ENCODE data around the gene TMEM123.

The TMEM123 gene

GRCh38 chr11:102467853-102468580 lies 15.5 kb upstream of the TMEM123 start:
- TF ChIP-seq CTCF (IDR thresholded peaks at IDR 0.05; ENCODE audit: low read depth, low read length), result no peak
- H3K4me3 ChIP-seq (replicated peaks in 1 of 2; ENCODE audit: low read depth in 2 of 2, low read length in 2 of 2), result no peak overlapping the region

GRCh38 chr11:102467080-102467708 lies 14.6 kb upstream of the TMEM123 start:
- no peak for DNase-seq (ENCODE audit: low read depth in 2 of 2)
- H3K4me3 ChIP-seq (replicated peaks in 1 of 2; ENCODE audit: low read depth in 2 of 2, low read length in 2 of 2), result no peak overlapping the region
- TF ChIP-seq CTCF (IDR thresholded peaks at IDR 0.05; ENCODE audit: low read depth, low read length), result no peak

More at GRCh38 chr11:102467853-102468580, 15.5 kb upstream of the TMEM123 start:
- DNase-seq (ENCODE audit: low read depth in 2 of 2), result no peak

GRCh38 chr11:102465696-102466095 lies 13.1 kb upstream of the TMEM123 start:
- no peak for DNase-seq (ENCODE audit: low read depth in 2 of 2)
- no peak for TF ChIP-seq CTCF (IDR thresholded peaks at IDR 0.05; ENCODE audit: low read depth, low read length)
- no peak overlapping the region for H3K4me3 ChIP-seq (replicated peaks in 1 of 2; ENCODE audit: low read depth in 2 of 2, low read length in 2 of 2)

GRCh38 chr11:102464859-102465500 lies 12.4 kb upstream of the TMEM123 start:
- no peak overlapping the region for H3K4me3 ChIP-seq (replicated peaks in 1 of 2; ENCODE audit: low read depth in 2 of 2, low read length in 2 of 2)
- TF ChIP-seq CTCF (IDR thresholded peaks at IDR 0.05; ENCODE audit: low read depth, low read length), result no peak
- no peak for DNase-seq (ENCODE audit: low read depth in 2 of 2)

- no peak for DNase-seq (ENCODE audit: low read depth in 2 of 2)
- TF ChIP-seq CTCF (IDR thresholded peaks at IDR 0.05; ENCODE audit: low read depth, low read length), result no peak
- no peak overlapping the region for H3K4me3 ChIP-seq (replicated peaks in 1 of 2; ENCODE audit: low read depth in 2 of 2, low read length in 2 of 2)
Observed at GRCh38 chr11:102464037-102464436, 11.5 kb upstream of the TMEM123 start.

- no peak for TF ChIP-seq CTCF (IDR thresholded peaks at IDR 0.05; ENCODE audit: low read depth, low read length)
- H3K4me3 ChIP-seq (replicated peaks in 1 of 2; ENCODE audit: low read depth in 2 of 2, low read length in 2 of 2), result no peak overlapping the region
- DNase-seq (ENCODE audit: low read depth in 2 of 2), result no peak
Observed at GRCh38 chr11:102462610-102463009, 10.0 kb upstream of the TMEM123 start.

All from cardiac fibroblast (primary cell).